Fibroblast of skin of left biceps (primary cell): ENCODE results near the gene CTAGE6.
"Not testable (repeated sequence)": the region's sequence is repeated elsewhere in the genome, so short reads cannot be mapped to it uniquely, and the experiment has no call there.

Experiments
- DNase-seq, 2 experiments: peaks; one replicate each; pipeline ENCODE4 v3.0.0-alpha.2; 2013; ENCODE audit warnings: low read depth in 2 of 2

CTAGE6 gene

GRCh38 chr7:143757596-143757995 lies at the start of gene CTAGE6:
TSS of gene CTAGE6 (minus strand) at chr7:143757696. CDS start at chr7:143757658, 38 bp downstream.
- not testable (repeated sequence) for DNase-seq

GRCh38 chr7:143806664-143807071 lies 49.2 kb upstream of the CTAGE6 start:
- DNase-seq = not testable (repeated sequence)

- not testable (repeated sequence) for DNase-seq
Observed at GRCh38 chr7:143797896-143798290, 40.4 kb upstream of the CTAGE6 start.

- DNase-seq = not testable (repeated sequence)
Observed at GRCh38 chr7:143797119-143797895, 39.8 kb upstream of the CTAGE6 start.

- DNase-seq = not testable (repeated sequence)
Observed at GRCh38 chr7:143795653-143796052, 38.2 kb upstream of the CTAGE6 start.

- DNase-seq = not testable (repeated sequence)
Observed at GRCh38 chr7:143792633-143793032, 35.1 kb upstream of the CTAGE6 start.

GRCh38 chr7:143785415-143786182 lies 28.1 kb upstream of the CTAGE6 start:
- DNase-seq = not testable (repeated sequence)

GRCh38 chr7:143779591-143779990 lies 22.1 kb upstream of the CTAGE6 start:
- DNase-seq = not testable (repeated sequence)

GRCh38 chr7:143772738-143773468 lies 15.4 kb upstream of the CTAGE6 start:
- DNase-seq = not testable (repeated sequence)

- not testable (repeated sequence) for DNase-seq
Observed at GRCh38 chr7:143767531-143767930, 10.0 kb upstream of the CTAGE6 start.

GRCh38 chr7:143765678-143766077 lies 8.2 kb upstream of the CTAGE6 start:
- not testable (repeated sequence) for DNase-seq

- DNase-seq = not testable (repeated sequence)
Observed at GRCh38 chr7:143763065-143763464, 5.6 kb upstream of the CTAGE6 start.

- not testable (repeated sequence) for DNase-seq
Observed at GRCh38 chr7:143745340-143745739, 12.2 kb downstream of the CTAGE6 start.

- DNase-seq = peak; percentile 10 to 31
Observed at GRCh38 chr7:143737037-143737819, 20.3 kb downstream of the CTAGE6 start.

- DNase-seq = no peak
Observed at GRCh38 chr7:143735962-143736361, 21.5 kb downstream of the CTAGE6 start.

GRCh38 chr7:143733876-143734275 lies 23.6 kb downstream of the CTAGE6 start:
- no peak for DNase-seq

- no peak for DNase-seq
Observed at GRCh38 chr7:143728333-143728862, 29.1 kb downstream of the CTAGE6 start.

- DNase-seq = not testable (repeated sequence)
Observed at GRCh38 chr7:143727561-143727960, 29.9 kb downstream of the CTAGE6 start.

GRCh38 chr7:143726143-143726542 lies 31.4 kb downstream of the CTAGE6 start:
- not testable (repeated sequence) for DNase-seq

GRCh38 chr7:143720335-143720734 lies 37.2 kb downstream of the CTAGE6 start:
- not testable (repeated sequence) for DNase-seq
